Adrenal gland (tissue), 5 donors: ENCODE measurements around the gene MAPKAP1.

Experiments used
- CTCF ChIP-seq, 6 experiments: fragments of 450-650 bp in 4 of 6; fragments of 200-600 bp in 2 of 6; sonication (generic) in 1 of 6; IDR thresholded peaks; 1 replicate in 5 of 6; 2 replicates in 1 of 6; pipeline versions ENCODE4 v1.5.1 to v1.8.0; 2016 to 2021; ENCODE audit warnings: antibody characterized with exemption in 6 of 6, mild to moderate bottlenecking in 2 of 6, moderate library complexity in 1 of 6
- POLR2A ChIP-seq, 2 donors: fragments of 450-650 bp; IDR thresholded peaks; one replicate each; pipeline ENCODE4 v1.6.1; 2017; ENCODE audit warnings: antibody characterized with exemption in 2 of 2, mild to moderate bottlenecking in 2 of 2, moderate library complexity in 1 of 2
- donor health status: DM: no; HTN: no; CAD: no.

- TF ChIP-seq CTCF (IDR thresholded peaks at IDR 0.05) = no peak
- TF ChIP-seq POLR2A (IDR thresholded peaks at IDR 0.05) = no peak
Observed at GRCh38 chr9:125559194-125559593, 147.8 kb downstream of the MAPKAP1 start.
